ENCODE data around the gene CCL4. TPM values are rescaled to one million over a fixed set of nuclear protein-coding genes. Genes with fewer than 3 reads are reported as not detected.
"Not testable (repeated sequence)": the region's sequence is repeated elsewhere in the genome, so short reads cannot be mapped to it uniquely, and the experiment has no call there.

Gene CCL4
- total RNA-seq, 1 experiment from 2014 or later = not detected

- no peak for DNase-seq (ENCODE audit: low spot score)
Measured at GRCh38 chr17:36117505-36118382, 14.1 kb downstream of the CCL4 start.

GRCh38 chr17:36118477-36119353 lies 15.1 kb downstream of the CCL4 start:
- no peak for DNase-seq (ENCODE audit: low spot score)

- no peak for DNase-seq (ENCODE audit: low spot score)
Measured at GRCh38 chr17:36120221-36120620, 16.6 kb downstream of the CCL4 start.

GRCh38 chr17:36121099-36121498 lies 17.5 kb downstream of the CCL4 start:
- not testable (repeated sequence) for DNase-seq (ENCODE audit: low spot score)

- DNase-seq (ENCODE audit: low spot score) = no peak
Measured at GRCh38 chr17:36123431-36123830, 19.8 kb downstream of the CCL4 start.

GRCh38 chr17:36124879-36125824 lies 21.5 kb downstream of the CCL4 start:
- DNase-seq (ENCODE audit: low spot score) = no peak

GRCh38 chr17:36127199-36127893 lies 23.7 kb downstream of the CCL4 start:
- DNase-seq (ENCODE audit: low spot score) = no peak

GRCh38 chr17:36127911-36128310 lies 24.3 kb downstream of the CCL4 start:
- DNase-seq (ENCODE audit: low spot score) = no peak

GRCh38 chr17:36128411-36128978 lies 24.9 kb downstream of the CCL4 start:
- peak; percentile 10 for DNase-seq (ENCODE audit: low spot score)

GRCh38 chr17:36129616-36130015 lies 26.0 kb downstream of the CCL4 start:
- DNase-seq (ENCODE audit: low spot score) = no peak

GRCh38 chr17:36130346-36130745 lies 26.7 kb downstream of the CCL4 start:
- DNase-seq (ENCODE audit: low spot score) = no peak

- DNase-seq (ENCODE audit: low spot score) = no peak
Measured at GRCh38 chr17:36131421-36131820, 27.8 kb downstream of the CCL4 start.

GRCh38 chr17:36131931-36132330 lies 28.3 kb downstream of the CCL4 start:
- no peak for DNase-seq (ENCODE audit: low spot score)

GRCh38 chr17:36132421-36132831 lies 28.8 kb downstream of the CCL4 start:
- no peak for DNase-seq (ENCODE audit: low spot score)

GRCh38 chr17:36133602-36134236 lies 30.1 kb downstream of the CCL4 start:
- no peak for DNase-seq (ENCODE audit: low spot score)

- no peak for DNase-seq (ENCODE audit: low spot score)
Measured at GRCh38 chr17:36135465-36135864, 31.8 kb downstream of the CCL4 start.

- DNase-seq (ENCODE audit: low spot score) = no peak
Measured at GRCh38 chr17:36136036-36136435, 32.4 kb downstream of the CCL4 start.

- no peak for DNase-seq (ENCODE audit: low spot score)
Measured at GRCh38 chr17:36136439-36136838, 32.8 kb downstream of the CCL4 start.

- DNase-seq (ENCODE audit: low spot score) = no peak
Measured at GRCh38 chr17:36142235-36142634, 38.6 kb downstream of the CCL4 start.

- no peak for DNase-seq (ENCODE audit: low spot score)
Measured at GRCh38 chr17:36142806-36143205, 39.2 kb downstream of the CCL4 start.

All from A172 (cell line).